K562 (cell line): ENCODE data around the gene SLC4A5. TPM values are rescaled to one million over a fixed set of nuclear protein-coding genes. Genes with fewer than 3 reads are reported as not detected.

Source experiments
- ATAC-seq: fragments of 200-7000 bp; cut with Tn5 transposase; 3 replicates; pipeline ENCODE4 v1.9.1; 2020; ENCODE audit warnings: moderate library complexity
- BruUV-seq: library from RNA; stranded (reverse); fragments of 400-500 nt; replicated peaks from 2 replicates; lab custom pipeline; 2021; lab: Mats Ljungman, UMichigan
- CTCF ChIA-PET: fragments of 300-600 bp; formaldehyde crosslinking; extraction: SDS; loops from one replicate; lab custom pipeline; 2021; ENCODE audit warnings: low intra/inter-chr PET ratio; lab: Yijun Ruan, JAX
- POLR2A ChIA-PET: fragments of 300-600, 350-650 bp; sonication (Branson Sonifier 250); formaldehyde crosslinking; extraction: SDS; loops from one replicate; lab custom pipeline; 2021; ENCODE audit warnings: antibody characterized with exemption, inconsistent platforms; lab: Yijun Ruan, JAX
- DNase-seq, 4 experiments: peaks; one replicate each; pipeline versions ENCODE4 v3.0.0 to v3.0.0-alpha.2; 2011 to 2018; ENCODE audit warnings: low spot score in 3 of 4, mixed read lengths in 3 of 4; ENCODE audit errors: extremely low read depth in 1 of 4
- FAIRE-seq: peaks from 2 replicates; lab custom pipeline; 2011; peaks lifted over from hg19 to GRCh38; lab: Jason Lieb, UNC
- H2AFZ ChIP-seq: 2 replicates; pipeline ENCODE4 v1.6.0; 2011; ENCODE audit warnings: low read depth, low read length, control low read depth, inconsistent platforms
- H3K27ac ChIP-seq: fragments of 200-600 bp; 3 replicates; pipeline ENCODE4 v1.8.0; 2011; ENCODE audit warnings: low read depth, mild to moderate bottlenecking, control low read depth, inconsistent platforms, low read length, moderate library complexity, mixed read lengths; ENCODE audit errors: extremely low read depth
- H3K27me3 ChIP-seq, 2 experiments: fragments of 300-600 bp in 1 of 2; 2 replicates in 1 of 2; 3 replicates in 1 of 2; pipeline versions ENCODE4 v1.6.0 to v1.8.0; 2011; ENCODE audit warnings: inconsistent platforms in 2 of 2, low read length in 2 of 2, mild to moderate bottlenecking in 1 of 2, mixed read lengths in 1 of 2, moderate library complexity in 1 of 2; ENCODE audit not compliant: control insufficient read depth in 2 of 2, insufficient read depth in 2 of 2
- H3K36me3 ChIP-seq: fragments of 300-600 bp; 3 replicates; pipeline ENCODE4 v1.8.0; 2011; ENCODE audit warnings: mild to moderate bottlenecking, low read length, inconsistent platforms; ENCODE audit not compliant: control insufficient read depth, insufficient read depth
- H3K4me1 ChIP-seq, 2 experiments: fragments of 200-600 bp in 1 of 2; replicated peaks in 1 of 2; 2 replicates in 1 of 2; 3 replicates in 1 of 2; pipeline versions ENCODE4 v1.5.1 to v1.8.0; 2011; ENCODE audit warnings: inconsistent platforms in 2 of 2, low read length in 2 of 2, mild to moderate bottlenecking in 1 of 2, mixed read lengths in 1 of 2, moderate library complexity in 1 of 2; ENCODE audit not compliant: control insufficient read depth in 2 of 2, insufficient read depth in 2 of 2
- H3K4me2 ChIP-seq: 2 replicates; pipeline ENCODE4 v1.6.1; 2011; ENCODE audit warnings: low read length, control low read depth, inconsistent platforms, mixed read lengths; ENCODE audit not compliant: insufficient read depth
- H3K4me3 ChIP-seq: fragments of 200-600 bp; sonication (generic), shearing (Covaris generic); 2 replicates; pipeline ENCODE4 v1.5.1; 2016; ENCODE audit warnings: control low read depth, inconsistent platforms
- H3K79me2 ChIP-seq: fragments of 200-600 bp; 3 replicates; pipeline ENCODE4 v1.8.0; 2011; ENCODE audit warnings: low read length, inconsistent platforms; ENCODE audit not compliant: control insufficient read depth, insufficient read depth
- H3K9ac ChIP-seq, 2 experiments: 2 replicates each; pipeline versions ENCODE4 v1.6.0 to v1.6.1; 2011; ENCODE audit warnings: low read depth in 2 of 2, low read length in 2 of 2, control low read depth in 1 of 2, inconsistent platforms in 1 of 2, mild to moderate bottlenecking in 1 of 2, mixed read lengths in 1 of 2; ENCODE audit not compliant: insufficient read depth in 1 of 2
- H3K9me1 ChIP-seq: one replicate; pipeline ENCODE4 v1.6.0; 2011; ENCODE audit warnings: inconsistent platforms, mild to moderate bottlenecking, low read length, moderate library complexity; ENCODE audit not compliant: control insufficient read depth, insufficient read depth
- H3K9me3 ChIP-seq: replicated peaks from 2 replicates; pipeline ENCODE4 v1.5.1; 2011; ENCODE audit warnings: low read depth, low read length, inconsistent platforms; ENCODE audit not compliant: control insufficient read depth, insufficient read depth
- H4K20me1 ChIP-seq: replicated peaks from 2 replicates; pipeline ENCODE4 v1.6.1; 2011; ENCODE audit warnings: low read length, inconsistent platforms, mixed read lengths; ENCODE audit not compliant: control insufficient read depth, insufficient read depth
- CBX3 ChIP-seq, 2 experiments: IDR thresholded peaks; 1 replicate in 1 of 2; 2 replicates in 1 of 2; pipeline ENCODE4 v1.6.1; 2012; ENCODE audit warnings: inconsistent platforms in 2 of 2, low read length in 2 of 2, borderline replicate concordance in 1 of 2, control low read depth in 1 of 2
- ETS2 ChIP-seq: IDR thresholded peaks from 2 replicates; pipeline ENCODE4 v1.6.1; 2016; ENCODE audit warnings: borderline replicate concordance, missing genetic modification characterization, mild to moderate bottlenecking, moderate library complexity, missing compliant biosample characterization; ENCODE audit not compliant: poor library complexity, severe bottlenecking
- FOS ChIP-seq: IDR thresholded peaks from 3 replicates; pipeline ENCODE4 v1.6.1; 2011; ENCODE audit not compliant: insufficient read length; ENCODE audit errors: extremely low read depth
- HMG20B ChIP-seq: fragments of 250-450 bp; sonication (Bioruptor Pico); IDR thresholded peaks from 2 replicates; pipeline ENCODE4 v1.5.0; 2021; ENCODE audit warnings: mild to moderate bottlenecking
- KAT2B ChIP-seq: IDR thresholded peaks from one replicate; pipeline ENCODE4 v1.6.1; 2012; ENCODE audit warnings: low read depth, mild to moderate bottlenecking, control low read depth, inconsistent platforms, low read length, moderate library complexity
- KAT7 ChIP-seq: sonication (generic); formaldehyde crosslinking; IDR thresholded peaks from 2 replicates; pipeline ENCODE4 v1.8.0; 2022; ENCODE audit warnings: missing genetic modification reagents, mild to moderate bottlenecking, borderline replicate concordance
- POLR3G ChIP-seq: IDR thresholded peaks from 2 replicates; pipeline ENCODE4 v1.6.1; 2011; ENCODE audit not compliant: insufficient read length, insufficient replicate concordance; ENCODE audit errors: extremely low read depth
- SMARCA5 ChIP-seq: fragments of 450-650 bp; IDR thresholded peaks from 2 replicates; pipeline ENCODE4 v1.6.1; 2016
- TGIF2 ChIP-seq: sonication (generic); formaldehyde crosslinking; IDR thresholded peaks from 2 replicates; pipeline ENCODE4 v1.8.1; 2022; ENCODE audit warnings: mild to moderate bottlenecking, missing genetic modification reagents, moderate library complexity
- TRIM28 ChIP-seq: fragments of 450-650 bp; IDR thresholded peaks from 2 replicates; pipeline ENCODE4 v1.6.1; 2017
- YBX1 ChIP-seq: fragments of 450-650 bp; IDR thresholded peaks from 2 replicates; pipeline ENCODE4 v1.7.1; 2016; ENCODE audit warnings: mild to moderate bottlenecking
- ZBTB2 ChIP-seq: fragments of 450-650 bp; IDR thresholded peaks from 2 replicates; pipeline ENCODE4 v1.6.1; 2016; ENCODE audit warnings: antibody characterized with exemption
- ZBTB9 ChIP-seq: fragments of 450-650 bp; formaldehyde crosslinking; IDR thresholded peaks from 2 replicates; pipeline ENCODE4 v1.4.0; 2020; ENCODE audit warnings: mild to moderate bottlenecking, moderate library complexity
- ZKSCAN8 ChIP-seq: fragments of 200-800 bp; sonication (Bioruptor generic); IDR thresholded peaks from 2 replicates; pipeline ENCODE4 v1.6.1; 2016; ENCODE audit warnings: missing genetic modification characterization, missing compliant biosample characterization
- ZNF780A ChIP-seq: fragments of 250-450 bp; sonication (Bioruptor Pico); IDR thresholded peaks from 2 replicates; pipeline ENCODE4 v1.5.0; 2021; ENCODE audit warnings: mild to moderate bottlenecking
- WGBS: fragments of 100-300 bp; shearing (Covaris generic); methylation state at CpG from one replicate; pipeline ENCODE4 v1.1.6; 2016; ENCODE audit warnings: low coverage, mixed read lengths; ENCODE audit not compliant: insufficient coverage; ENCODE audit errors: missing lambda C conversion rate; 5-methylcytosine and 5-hydroxymethylcytosine counted together
- in situ Hi-C: fragments of 300-500 bp; cut with MboI; formaldehyde crosslinking; loops from 4 replicates; pipeline ENCODE4 v1.15.0; 2018; ENCODE audit warnings: inconsistent platforms, mixed read lengths
- intact Hi-C: fragments of 100-400 bp; cut with micrococcal nuclease; formaldehyde crosslinking; loops from 2 replicates; pipeline ENCODE4 v1.14.2; 2022
- polyA plus RNA-seq, 8 experiments: library from polyadenylated mRNA; depleted of rRNA in 4 of 8; stranded (reverse) in 5 of 8; unstranded in 3 of 8; fragments of >200 nt; fragmentation: Nextera tagmentation in 2 of 8; fragmentation: Illumina TruSeq in 1 of 8; extraction: Ambion mirVana in 2 of 8; extraction: Trizol in 1 of 8; gene quantifications; 2 replicates each; pipeline versions ENCODE4 v1.2.1 to v1.2.3, GENCODE V29; 2011 to 2014; ENCODE audit warnings: inconsistent platforms in 1 of 8, missing spikeins in 1 of 8
- total RNA-seq, 7 experiments: library from RNA; depleted of rRNA in 6 of 7; stranded (reverse); fragments of >200 nt in 6 of 7; fragmentation: Illumina TruSeq in 2 of 7; extraction: Trizol in 2 of 7; gene quantifications; 2 replicates each; pipeline versions ENCODE4 v1.2.1 to v1.2.3, GENCODE V29; 2011 to 2021; ENCODE audit warnings: low replicate concordance in 1 of 7

The SLC4A5 gene
- total and polyA plus RNA-seq, 9 of the 15 experiments (the other 6 are each of a cell fraction or from before 2014, with no cell fraction given): 0.03 to 0.77 (median 0.14) TPM; not detected in 1

GRCh38 chr2:74238879-74239278 is 104.3 kb downstream of the SLC4A5 start (continued):
- TF ChIP-seq SMARCA5 (peak; percentile 65; the same call in 1 of the 2 replicates), TRIM28 (peak; percentile 69; the same call in 1 of the 2 replicates), CBX3 (IDR thresholded peaks at IDR 0.05; ENCODE audit: borderline replicate concordance in 1 of 2, low read length in 2 of 2) (peak in 1 of 2 experiments; percentile 63; a peak in 1 of 3 replicates), HMG20B (CRISPR knock-in tag) (no peak), ZKSCAN8 (CRISPR knock-in tag) (no peak)
- TF ChIP-seq, all 486 proteins: peak for 10

GRCh38 chr2:74235041-74235440 is 108.2 kb downstream of the SLC4A5 start:
- in situ Hi-C loops: no loop called here

More at GRCh38 chr2:74235041-74235440, 108.2 kb downstream of the SLC4A5 start:
- no peaks in the 10 kb centered on the region for H3K9me1 ChIP-seq
- TF ChIP-seq FOS (no peak), ZBTB9 (CRISPR knock-in tag) (no peak), ZNF780A (no peak), POLR3G (no peak), ETS2 (tag) (no peak), KAT7 (CRISPR knock-in tag) (no peak), KAT2B (no peak), ZBTB2 (no peak), TGIF2 (CRISPR knock-in tag) (no peak), YBX1 (no peak)
- no peaks in the 10 kb centered on the region for H3K79me2 ChIP-seq
- H2AFZ ChIP-seq: no peak overlapping the region
- no peak overlapping the region for H3K4me2 ChIP-seq
- ChIA-PET CTCF (no interaction called here), POLR2A (interaction anchor here (0.6 to 1.1 kb wide), 3 partner anchors 30 to 313 kb away, joined by 3 to 4 read pairs (median 3); no protein-coding TSS in a partner anchor)
- no peak for DNase-seq
- no peak overlapping the region for H3K4me3 ChIP-seq
- no peak overlapping the region for H3K27ac ChIP-seq
- H3K36me3 ChIP-seq: no peaks in the 10 kb centered on the region
- H3K9me3 ChIP-seq: no peaks in the 10 kb centered on the region
- H3K27me3 ChIP-seq: no peaks in the 10 kb centered on the region; a peak in 2 of 5 replicates
- intact Hi-C loops: no loop called here
- 15% methylated on average over 5 of the region's 5 CpGs for WGBS
- FAIRE-seq: no peak
- H3K4me1 ChIP-seq: no peaks in the 10 kb centered on the region; a peak in 1 of 5 replicates
- no peaks in the 10 kb centered on the region for H4K20me1 ChIP-seq
- BruUV-seq: no TSS peak
- ATAC-seq: no peak; the same call in 2 of the 3 replicates
- no peak overlapping the region; a peak in 1 of 4 replicates for H3K9ac ChIP-seq
